A549 (cell line): ENCODE measurements around the gene PURB. TPM values are rescaled to one million over a fixed set of nuclear protein-coding genes. Genes with fewer than 3 reads are reported as not detected.

ENCODE experiments used
- ATAC-seq, 2 experiments: fragments of 200-7000 bp in 1 of 2; fragments of >200 bp in 1 of 2; cut with Nextera tagmentation in 1 of 2; cut with Tn5 transposase in 1 of 2; 3 replicates each; pipeline versions ENCODE4 v1.8.0 to v1.9.1; 2018 to 2020; ENCODE audit warnings: mild to moderate bottlenecking in 1 of 2, moderate library complexity in 1 of 2
- CTCF ChIA-PET: fragments of 300-600 bp; sonication (Branson Sonifier 250); formaldehyde crosslinking; extraction: SDS; loops from one replicate; lab custom pipeline; 2021; ENCODE audit warnings: antibody characterized with exemption, inconsistent platforms; lab: Yijun Ruan, JAX
- POLR2A ChIA-PET: fragments of 350-600 bp; formaldehyde crosslinking; extraction: SDS; loops from one replicate; lab custom pipeline; 2021; ENCODE audit warnings: antibody characterized with exemption, inconsistent platforms; lab: Yijun Ruan, JAX
- DNase-seq, 2 experiments: peaks; one replicate each; pipeline versions ENCODE4 v3.0.0 to v3.0.0-alpha.2; 2011 to 2016; ENCODE audit warnings: low read depth in 1 of 2, low spot score in 1 of 2
- FAIRE-seq: peaks from 2 replicates; lab custom pipeline; 2011; peaks lifted over from hg19 to GRCh38; lab: Jason Lieb, UNC
- H3K27ac ChIP-seq, 2 experiments: fragments of >200 bp; sonication (Bioruptor Twin); formaldehyde crosslinking; 3 replicates each; pipeline ENCODE4 v1.5.1; 2016 to 2017
- H3K4me1 ChIP-seq: fragments of >200 bp; sonication (Bioruptor Twin); formaldehyde crosslinking; 3 replicates; pipeline ENCODE4 v1.6.1; 2016
- H3K4me2 ChIP-seq: fragments of >200 bp; sonication (Bioruptor Twin); formaldehyde crosslinking; 3 replicates; pipeline ENCODE4 v1.6.1; 2016
- H3K4me3 ChIP-seq: fragments of >200 bp; sonication (Bioruptor Twin); formaldehyde crosslinking; 3 replicates; pipeline ENCODE4 v1.5.1; 2016
- H3K9me3 ChIP-seq: fragments of >200 bp; sonication (Bioruptor Twin); formaldehyde crosslinking; 3 replicates; pipeline ENCODE4 v1.6.1; 2016
- BCL3 ChIP-seq: fragments of >200 bp; sonication (Bioruptor Twin); formaldehyde crosslinking; IDR thresholded peaks from 3 replicates; pipeline ENCODE4 v1.6.1; 2016
- CBX2 ChIP-seq: fragments of 200-600 bp; sonication (generic); IDR thresholded peaks from 2 replicates; pipeline ENCODE4 v1.6.1; 2016; ENCODE audit warnings: low read depth, mild to moderate bottlenecking, borderline replicate concordance
- CEBPB ChIP-seq, 2 experiments: fragments of >200 bp in 1 of 2; sonication (Bioruptor Twin) in 1 of 2; formaldehyde crosslinking in 1 of 2; IDR thresholded peaks; 2 replicates each; pipeline ENCODE4 v1.6.1; 2012 to 2016
- CTCF ChIP-seq: fragments of >200 bp; sonication (Bioruptor Twin); formaldehyde crosslinking; IDR thresholded peaks from 3 replicates; pipeline ENCODE4 v1.5.1; 2016
- E2F6 ChIP-seq: IDR thresholded peaks from 2 replicates; pipeline ENCODE4 v1.6.1; 2012; ENCODE audit warnings: low read depth, borderline replicate concordance
- EHF ChIP-seq: fragments of 250-450 bp; sonication (Bioruptor Pico); IDR thresholded peaks from 2 replicates; pipeline ENCODE4 v1.5.0; 2020; ENCODE audit warnings: mild to moderate bottlenecking
- ELK1 ChIP-seq: fragments of 150-350 bp; IDR thresholded peaks from 2 replicates; pipeline ENCODE4 v1.6.1; 2014; ENCODE audit warnings: low read depth, mild to moderate bottlenecking, low read length
- HEYL ChIP-seq: fragments of 250-450 bp; sonication (Bioruptor Pico); IDR thresholded peaks from 2 replicates; pipeline ENCODE4 v1.8.0; 2021; ENCODE audit warnings: mild to moderate bottlenecking, moderate library complexity
- HMGXB4 ChIP-seq: fragments of 250-450 bp; sonication (Bioruptor Pico); IDR thresholded peaks from 2 replicates; pipeline ENCODE4 v1.5.0; 2021; ENCODE audit warnings: mild to moderate bottlenecking, moderate library complexity, borderline replicate concordance
- JUN ChIP-seq, 2 experiments: fragments of >200 bp; sonication (Bioruptor Twin); formaldehyde crosslinking; IDR thresholded peaks; 2 replicates in 1 of 2; 3 replicates in 1 of 2; pipeline ENCODE4 v1.6.1; 2016 to 2017
- MAFK ChIP-seq: fragments of 450-650 bp; IDR thresholded peaks from 2 replicates; pipeline ENCODE4 v1.6.1; 2014; ENCODE audit not compliant: partially characterized antibody
- MAX ChIP-seq: IDR thresholded peaks from 2 replicates; pipeline ENCODE4 v1.6.1; 2012
- PBX3 ChIP-seq: IDR thresholded peaks from 2 replicates; pipeline ENCODE4 v1.6.1; 2012
- PHF8 ChIP-seq: fragments of 200-600 bp; sonication (generic); IDR thresholded peaks from 2 replicates; pipeline ENCODE4 v1.6.1; 2016; ENCODE audit warnings: low read depth, mild to moderate bottlenecking, antibody characterized with exemption, moderate library complexity, borderline replicate concordance
- POLR2AphosphoS2 ChIP-seq: conservative IDR thresholded peaks from 2 replicates; pipeline ENCODE4 v1.6.1; 2012; ENCODE audit warnings: low read length, improper control_type of control experiment, inconsistent platforms
- RCOR1 ChIP-seq: fragments of 150-350 bp; IDR thresholded peaks from 2 replicates; pipeline ENCODE4 v1.6.1; 2014; ENCODE audit warnings: antibody characterized with exemption, low read length, low read depth
- TFCP2L1 ChIP-seq: fragments of 250-450 bp; sonication (Bioruptor Pico); IDR thresholded peaks from 2 replicates; pipeline ENCODE4 v1.5.0; 2021; ENCODE audit warnings: mild to moderate bottlenecking
- USF2 ChIP-seq: fragments of 450-650 bp; IDR thresholded peaks from 2 replicates; pipeline ENCODE4 v1.6.1; 2014; ENCODE audit warnings: antibody characterized with exemption
- ZC3H11A ChIP-seq: fragments of 450-650 bp; IDR thresholded peaks from 2 replicates; pipeline ENCODE4 v1.6.1; 2014; ENCODE audit warnings: antibody characterized with exemption, mild to moderate bottlenecking
- WGBS: methylation state at CpG from one replicate; pipeline ENCODE4 v1.1.6; 2017; ENCODE audit errors: missing lambda C conversion rate; 5-methylcytosine and 5-hydroxymethylcytosine counted together
- polyA plus RNA-seq, 4 experiments: library from polyadenylated mRNA; depleted of rRNA in 3 of 4; stranded (reverse); fragments of >200 nt; fragmentation: RNase III in 1 of 4; extraction: RNeasy Plus Mini Kit Qiagen cat#74134 plus additional on column Dnase treatment in 1 of 4; gene quantifications; 2 replicates in 3 of 4; 3 replicates in 1 of 4; pipeline ENCODE4 v1.2.3, GENCODE V29; 2011 to 2017

The PURB gene
- polyA plus RNA-seq, 2 of the 4 experiments (the other 2 are of a cell fraction) = 5.7 to 10.4 TPM

GRCh38 chr7:44849259-44849884 lies 36.0 kb downstream of the PURB start:
- H3K9me3 ChIP-seq = no peaks in the 10 kb centered on the region
- no peak for FAIRE-seq
- H3K4me1 ChIP-seq = peaks cover 17% of the 10 kb centered on the region
- TF ChIP-seq CBX2 (no peak), EHF (no peak), CEBPB (IDR thresholded peaks at IDR 0.05) (no peak), HMGXB4 (CRISPR knock-in tag) (no peak), CTCF (no peak), HEYL (CRISPR knock-in tag) (no peak), MAFK (no peak), RCOR1 (no peak), USF2 (no peak), ELK1 (no peak), ZC3H11A (no peak)
- TF ChIP-seq, all 56 proteins: peak for 0
- Histone ChIP-seq H3K27ac (peak overlapping the region; percentile 86 to 91; a peak in 5 of 6 replicates), H3K4me3 (peak overlapping the region; percentile 65), H3K4me2 (peak overlapping the region; percentile 82)
- ATAC-seq (no peak), DNase-seq (no peak)
- ChIA-PET POLR2A (interaction anchor here (1.6 to 3.2 kb wide), 4 partner anchors 8 to 263 kb away, joined by 9 to 11 read pairs (median 10); partner anchors contain the start of gene TBRG4), CTCF (interaction anchor here (1.5 to 5.3 kb wide), 4 partner anchors 29 to 287 kb away, joined by 4 to 29 read pairs (median 4); partner anchors contain the start of gene PURB)
- 72% methylated on average over 10 of the region's 10 CpGs for WGBS

- no peaks in the 10 kb centered on the region for H3K9me3 ChIP-seq
- ChIA-PET CTCF (interaction anchor here (0.6 to 5.3 kb wide), 43 partner anchors 8 to 673 kb away, joined by 3 to 29 read pairs (median 4); partner anchors contain the start of genes OGDH and TBRG4), POLR2A (interaction anchor here (0.6 to 3.2 kb wide), 23 partner anchors 9 to 288 kb away, joined by 3 to 16 read pairs (median 6); partner anchors contain the start of genes OGDH, PPIA, PURB and TBRG4)
- ATAC-seq = peak; percentile 93 to 95
- peak within 1 kb of the TSS; percentile 65 for H3K4me3 ChIP-seq
- FAIRE-seq = peak; percentile 43
- peaks cover 15% of the 10 kb centered on the region for H3K4me1 ChIP-seq
- H3K27ac ChIP-seq = peak within 1 kb of the TSS; percentile 87 to 97
- peak within 1 kb of the TSS; percentile 82 for H3K4me2 ChIP-seq
- peak; percentile 98 to 100 for DNase-seq
- 1% methylated on average over 42 of the region's 70 CpGs for WGBS
- TF ChIP-seq JUN (IDR thresholded peaks at IDR 0.05) = peak in 1 of 2 experiments; percentile 91; a peak in 4 of 5 replicates
- peak; percentile 98 for TF ChIP-seq PBX3
- TF ChIP-seq PHF8 = peak; percentile 53; the same call in 1 of the 2 replicates
- no peak for TF ChIP-seq POLR2AphosphoS2
- TF ChIP-seq BCL3 = peak; percentile 78; the same call in 2 of the 3 replicates
- TF ChIP-seq TFCP2L1 (CRISPR knock-in tag) = peak; percentile 45; the same call in 1 of the 2 replicates
- no peak for TF ChIP-seq RCOR1
- TF ChIP-seq E2F6 = peak; percentile 98
- TF ChIP-seq MAX = peak; percentile 82; the same call in 1 of the 2 replicates
- peak; percentile 56 for TF ChIP-seq USF2
Observed at GRCh38 chr7:44847920-44848634, 37.3 kb downstream of the PURB start, which contains the start of gene H2AZ2. Gene H2AZ2, minus strand, starts transcription at chr7:44848087. Its CDS starts 116 bp downstream, at chr7:44847971.
